SK-N-SH treated with all-trans-retinoic acid at 6 μM for 48 hours (cell line): ENCODE results near the gene NUTM2B.
"Not testable (repeated sequence)": the region's sequence is repeated elsewhere in the genome, so short reads cannot be mapped to it uniquely, and the experiment has no call there.

ENCODE experiments used
- ARNTL ChIP-seq: fragments of 450-650 bp; formaldehyde crosslinking; IDR thresholded peaks from 2 replicates; pipeline ENCODE4 v1.5.0; 2020; ENCODE audit warnings: low read depth, mild to moderate bottlenecking, moderate library complexity, borderline replicate concordance
- CREB5 ChIP-seq: fragments of 250-450 bp; sonication (Bioruptor Pico); IDR thresholded peaks from 2 replicates; pipeline ENCODE4 v1.5.1; 2020; ENCODE audit warnings: low read depth, mild to moderate bottlenecking, moderate library complexity
- CSRNP3 ChIP-seq: fragments of 250-450 bp; sonication (Bioruptor Pico); IDR thresholded peaks from 2 replicates; pipeline ENCODE4 v1.5.1; 2021; ENCODE audit warnings: mild to moderate bottlenecking, moderate library complexity
- ESRRG ChIP-seq: fragments of 250-450 bp; sonication (Bioruptor Pico); IDR thresholded peaks from 2 replicates; pipeline ENCODE4 v1.6.1; 2021; ENCODE audit warnings: mild to moderate bottlenecking
- OSR1 ChIP-seq: fragments of 250-450 bp; sonication (Bioruptor Pico); IDR thresholded peaks from 2 replicates; pipeline ENCODE4 v1.8.0; 2022; ENCODE audit warnings: moderate library complexity, mild to moderate bottlenecking, inconsistent platforms
- PATZ1 ChIP-seq: fragments of 250-450 bp; sonication (Bioruptor Pico); IDR thresholded peaks from 2 replicates; pipeline ENCODE4 v1.8.0; 2020; ENCODE audit warnings: mild to moderate bottlenecking, moderate library complexity, borderline replicate concordance
- SNAI2 ChIP-seq: fragments of 250-450 bp; sonication (Bioruptor Pico); IDR thresholded peaks from 2 replicates; pipeline ENCODE4 v1.5.0; 2020; ENCODE audit warnings: mild to moderate bottlenecking, moderate library complexity
- TOX ChIP-seq: fragments of 250-450 bp; sonication (Bioruptor Pico); IDR thresholded peaks from 2 replicates; pipeline ENCODE4 v1.8.0; 2021; ENCODE audit warnings: mild to moderate bottlenecking, moderate library complexity, borderline replicate concordance
- TSHZ2 ChIP-seq: fragments of 250-450 bp; sonication (Bioruptor Pico); IDR thresholded peaks from 2 replicates; pipeline ENCODE4 v1.5.0; 2020; ENCODE audit warnings: mild to moderate bottlenecking, moderate library complexity
- ZFP3 ChIP-seq: fragments of 250-450 bp; sonication (Bioruptor Pico); IDR thresholded peaks from 2 replicates; pipeline ENCODE4 v1.5.0; 2020; ENCODE audit warnings: mild to moderate bottlenecking, moderate library complexity
- ZFP30 ChIP-seq: fragments of 450-650 bp; formaldehyde crosslinking; IDR thresholded peaks from 2 replicates; pipeline ENCODE4 v1.5.0; 2022; ENCODE audit warnings: mild to moderate bottlenecking, moderate library complexity
- ZNF565 ChIP-seq: fragments of 450-650 bp; formaldehyde crosslinking; conservative IDR thresholded peaks from 2 replicates; pipeline ENCODE4 v1.5.0; 2020; ENCODE audit warnings: low read depth, mild to moderate bottlenecking, moderate library complexity
- ZNF8 ChIP-seq: fragments of 450-650 bp; formaldehyde crosslinking; IDR thresholded peaks from 2 replicates; pipeline ENCODE4 v1.5.0; 2020; ENCODE audit warnings: mild to moderate bottlenecking, moderate library complexity

- TF ChIP-seq PATZ1 (CRISPR knock-in tag); OSR1 (CRISPR knock-in tag); ARNTL; ESRRG (CRISPR knock-in tag); ZNF8 (CRISPR knock-in tag); TSHZ2 (CRISPR knock-in tag); CREB5 (CRISPR knock-in tag); CSRNP3 (CRISPR knock-in tag); TOX (CRISPR knock-in tag); SNAI2 (CRISPR knock-in tag); ZFP3 (CRISPR knock-in tag); ZNF565; ZFP30: not testable (repeated sequence)
Observed at GRCh38 chr10:79683026-79683883, 19.8 kb upstream of the NUTM2B start.
